Natural killer cell treated with Interleukin-12 subunit alpha and Interleukin-12 subunit beta and Interleukin-15 and Interleukin-18, amount 100 ng/mL, for 72 hours (primary cell): ENCODE measurements around the gene ZDHHC5. TPM values are rescaled to one million over a fixed set of nuclear protein-coding genes. Genes with fewer than 3 reads are reported as not detected.
"Not testable (repeated sequence)": the region's sequence is repeated elsewhere in the genome, so short reads cannot be mapped to it uniquely, and the experiment has no call there.

Experiments
- ATAC-seq, 2 donors: fragments of 150-1000 bp; cut with Tn5 transposase in 1 of 2; sonication (Bioruptor Pico), chemical (Tn5 transposase) in 1 of 2; 2 replicates each; pipeline ENCODE4 v1.10.0; 2021
- DNase-seq: peaks from one replicate; pipeline ENCODE4 v3.0.0; 2022; ENCODE audit warnings: low spot score
- H3K27ac Mint-ChIP-seq, 2 donors: 1 replicate in 1 of 2; 2 replicates in 1 of 2; pipeline ENCODE4 v1.8.0; 2022; ENCODE audit warnings: mixed read lengths in 2 of 2, mild to moderate bottlenecking in 1 of 2, moderate library complexity in 1 of 2
- H3K27me3 Mint-ChIP-seq, 2 donors: 1 replicate in 1 of 2; 2 replicates in 1 of 2; pipeline ENCODE4 v1.8.0; 2022; ENCODE audit warnings: mixed read lengths in 2 of 2
- H3K36me3 Mint-ChIP-seq: one replicate; pipeline ENCODE4 v1.8.0; 2022; ENCODE audit warnings: mixed read lengths
- H3K4me1 Mint-ChIP-seq, 2 donors: 1 replicate in 1 of 2; 2 replicates in 1 of 2; pipeline ENCODE4 v1.8.0; 2022; ENCODE audit warnings: low read depth in 2 of 2, mixed read lengths in 2 of 2, mild to moderate bottlenecking in 1 of 2
- H3K4me3 Mint-ChIP-seq: one replicate; pipeline ENCODE4 v1.8.0; 2022; ENCODE audit warnings: mixed read lengths
- H3K9me3 Mint-ChIP-seq: 2 replicates; pipeline ENCODE4 v1.8.0; 2022; ENCODE audit warnings: mixed read lengths
- total RNA-seq, 2 donors: library from RNA; stranded (reverse); gene quantifications; one replicate each; pipeline ENCODE4 v1.2.3, GENCODE V29; 2022

Gene ZDHHC5
- total RNA-seq, 2 donors from 2014 or later = 66.2 to 91.9 TPM

DNA sequence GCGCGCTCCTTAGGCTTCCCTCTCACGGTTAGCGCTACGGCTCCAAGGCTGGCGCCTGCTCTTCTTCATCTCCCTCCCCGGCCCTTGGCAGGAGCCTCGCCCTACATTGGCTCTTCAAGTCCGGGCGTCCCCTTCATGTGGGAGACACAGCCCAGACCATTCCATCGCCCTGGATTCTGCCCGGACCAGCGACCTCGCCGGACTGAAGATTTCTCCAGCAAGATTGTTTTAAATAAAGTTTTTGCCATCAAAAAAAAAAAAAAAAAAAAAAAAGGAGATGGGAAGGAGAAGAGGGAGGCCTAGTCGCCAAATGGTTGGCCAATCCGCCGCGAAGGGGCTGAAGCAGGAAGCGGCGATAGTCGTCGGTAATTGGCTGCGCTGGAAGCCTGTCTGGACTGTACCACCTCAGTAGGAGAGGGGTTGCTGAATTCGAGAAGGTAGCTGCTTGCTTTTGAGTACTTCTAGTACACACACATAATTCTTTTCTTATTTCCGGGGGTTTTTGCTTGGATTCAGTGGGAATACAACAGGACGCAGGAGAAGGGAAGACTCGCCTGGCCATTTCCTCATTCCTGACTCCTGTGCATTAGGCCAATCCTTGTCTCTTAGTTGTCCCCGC lies 688 bp upstream of the ZDHHC5 start:
- DNase-seq (peak; percentile 98), ATAC-seq (peak; percentile 83 to 87)
- H3K9me3 Mint-ChIP-seq = no peaks in the 10 kb centered on the region
- peak overlapping the region; percentile 99 for H3K27ac Mint-ChIP-seq
- H3K4me1 Mint-ChIP-seq = peaks cover 39 to 41% of the 10 kb centered on the region in 2 donors
- H3K36me3 Mint-ChIP-seq = peaks cover 20% of the 10 kb centered on the region
- H3K27me3 Mint-ChIP-seq = no peaks in the 10 kb centered on the region
- H3K4me3 Mint-ChIP-seq = peak overlapping the region; percentile 97

DNA sequence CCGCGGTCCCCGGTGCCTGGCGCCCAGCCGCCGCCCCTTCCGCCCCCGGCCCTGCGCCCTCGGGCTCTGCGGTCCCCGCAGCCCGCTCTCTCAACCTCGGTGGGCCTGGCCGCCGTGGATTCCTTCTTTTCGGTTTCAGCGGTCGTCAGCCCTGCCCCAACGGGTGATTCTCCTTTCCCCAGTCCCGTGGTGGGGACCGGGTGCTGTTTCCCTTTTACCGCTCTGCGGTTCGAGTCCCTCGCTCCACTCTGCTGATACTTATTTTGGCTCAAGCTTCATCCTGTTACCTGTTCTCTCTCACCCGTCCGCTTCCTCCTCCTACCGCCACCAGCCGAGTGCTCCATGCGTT lies 494 bp downstream of the ZDHHC5 start:
- peaks cover 42 to 43% of the 10 kb centered on the region in 2 donors for H3K4me1 Mint-ChIP-seq
- H3K36me3 Mint-ChIP-seq = peaks cover 23% of the 10 kb centered on the region
- peak; percentile 2 to 22 for ATAC-seq

DNA sequence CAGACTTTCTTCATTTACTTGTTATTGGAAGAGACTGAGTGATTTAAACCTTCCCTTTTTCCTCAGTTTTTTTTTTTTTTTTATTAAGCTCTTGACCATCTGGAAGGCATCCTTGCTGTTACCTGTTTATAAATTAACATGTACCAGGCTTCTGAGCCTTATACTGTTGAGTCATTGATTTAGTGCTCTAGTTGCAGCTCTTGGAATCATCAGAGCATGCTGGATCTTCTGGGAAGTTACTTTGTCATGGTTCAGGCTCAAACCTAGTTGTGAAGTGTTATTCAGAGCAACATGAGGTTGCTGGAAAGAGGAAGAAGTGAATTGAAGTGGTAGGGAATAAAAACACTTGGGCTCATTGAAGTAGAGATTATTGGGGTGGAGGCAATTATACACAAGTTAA lies 6.3 kb downstream of the ZDHHC5 start:
- Mint-ChIP-seq H3K27me3 (no peaks in the 10 kb centered on the region), H3K4me1 (peaks cover 43 to 45% of the 10 kb centered on the region in 2 donors), H3K4me3 (no peak overlapping the region), H3K36me3 (peaks cover 20% of the 10 kb centered on the region), H3K9me3 (no peaks in the 10 kb centered on the region), H3K27ac (peak overlapping the region in 1 of 2 donors; percentile 8)
- ATAC-seq (no peak), DNase-seq (no peak)

More for the DNA sequence above, 494 bp downstream of the ZDHHC5 start:
- no peaks in the 10 kb centered on the region for H3K27me3 Mint-ChIP-seq
- H3K9me3 Mint-ChIP-seq = no peaks in the 10 kb centered on the region
- peak overlapping the region; percentile 97 for H3K4me3 Mint-ChIP-seq
- peak overlapping the region; percentile 99 for H3K27ac Mint-ChIP-seq
- no peak for DNase-seq

DNA sequence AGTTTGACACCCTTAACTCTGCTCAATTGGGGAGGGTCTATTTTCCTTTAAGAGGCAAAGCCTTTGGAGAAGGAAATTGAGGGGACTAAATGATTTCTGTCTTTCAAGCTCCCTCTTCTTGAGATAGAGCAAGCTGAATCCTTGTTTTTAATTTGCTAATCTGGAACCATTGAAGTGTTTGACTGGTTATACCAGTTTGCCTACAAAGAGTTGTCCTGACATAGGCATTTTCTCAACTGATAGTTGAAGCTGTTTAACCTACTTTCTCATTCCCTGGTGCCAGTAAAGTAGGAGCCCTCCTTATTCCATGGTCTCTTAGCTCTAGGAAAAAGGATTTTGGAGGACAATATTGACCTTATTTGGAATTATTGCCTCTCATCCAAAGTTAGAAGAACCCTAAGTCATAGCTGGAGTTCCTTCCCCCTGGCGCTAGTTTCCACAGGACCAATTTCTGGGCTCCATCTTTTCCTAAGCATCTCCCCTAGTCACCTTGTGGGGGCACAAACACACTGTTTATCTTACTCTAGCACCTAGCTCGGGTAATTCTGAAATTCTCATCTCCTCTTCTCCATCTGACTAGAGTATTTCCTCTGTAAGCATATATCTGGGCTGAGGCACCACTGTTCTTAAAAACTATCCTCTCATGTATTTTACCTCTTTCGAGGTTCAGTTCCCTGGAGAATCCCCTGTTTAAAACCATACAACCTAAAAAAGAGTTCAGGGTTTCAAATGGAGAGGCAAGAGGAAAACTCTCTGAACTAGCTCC lies 7.4 kb downstream of the ZDHHC5 start:
- Mint-ChIP-seq H3K27me3 (no peaks in the 10 kb centered on the region), H3K4me1 (peaks cover 36% of the 10 kb centered on the region in 2 donors), H3K4me3 (no peak overlapping the region), H3K9me3 (no peaks in the 10 kb centered on the region), H3K27ac (peak overlapping the region in 1 of 2 donors; percentile 35), H3K36me3 (peaks cover 20% of the 10 kb centered on the region)
- no peak for DNase-seq
- no peak for ATAC-seq

DNA sequence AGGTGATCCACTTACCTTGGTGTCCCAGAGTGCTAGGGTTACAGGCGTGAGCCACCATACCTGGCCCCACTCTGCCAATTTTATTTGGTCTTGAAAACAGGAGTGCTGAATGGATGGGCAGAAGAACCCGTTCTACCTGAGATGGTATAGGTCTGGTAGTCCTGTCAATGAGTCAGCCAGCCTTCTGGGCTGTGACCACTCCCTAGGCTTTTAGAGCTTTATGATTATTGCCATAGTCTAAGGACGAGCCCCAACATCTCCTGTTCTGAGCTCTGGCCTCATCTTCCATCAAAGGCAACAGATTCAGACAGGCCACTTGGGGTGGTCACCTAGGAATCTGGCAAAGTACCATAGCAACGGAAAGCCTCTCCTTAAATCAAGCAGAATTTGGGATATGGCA lies 11.5 kb downstream of the ZDHHC5 start:
- DNase-seq = no peak
- H3K4me1 Mint-ChIP-seq = peaks cover 33 to 38% of the 10 kb centered on the region in 2 donors
- no peaks in the 10 kb centered on the region for H3K9me3 Mint-ChIP-seq
- ATAC-seq = no peak
- H3K36me3 Mint-ChIP-seq = peaks cover 20% of the 10 kb centered on the region
- H3K4me3 Mint-ChIP-seq = no peak overlapping the region
- H3K27me3 Mint-ChIP-seq = no peaks in the 10 kb centered on the region
- H3K27ac Mint-ChIP-seq = no peak overlapping the region

DNA sequence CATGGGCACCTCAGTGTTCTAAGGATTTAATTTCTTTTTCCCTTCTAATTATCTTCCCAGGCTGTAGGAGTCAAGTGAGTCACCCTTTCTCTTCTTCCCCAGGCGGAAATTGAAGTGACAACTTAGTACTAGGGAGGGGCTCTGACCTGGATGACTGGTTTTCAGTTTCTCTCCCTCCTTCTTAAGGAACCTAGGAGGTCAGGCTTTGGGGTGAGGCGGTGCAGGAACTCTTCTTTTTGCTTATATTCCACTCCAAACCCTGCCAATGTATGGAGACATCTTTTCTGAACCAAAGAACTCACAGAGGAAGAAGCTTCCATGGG lies 12.6 kb downstream of the ZDHHC5 start:
- Mint-ChIP-seq H3K27ac (peak overlapping the region in 1 of 2 donors; percentile 37), H3K36me3 (peaks cover 20% of the 10 kb centered on the region), H3K9me3 (no peaks in the 10 kb centered on the region), H3K4me3 (no peak overlapping the region), H3K27me3 (no peaks in the 10 kb centered on the region), H3K4me1 (peaks cover 31 to 32% of the 10 kb centered on the region in 2 donors)
- ATAC-seq (no peak), DNase-seq (no peak)

DNA sequence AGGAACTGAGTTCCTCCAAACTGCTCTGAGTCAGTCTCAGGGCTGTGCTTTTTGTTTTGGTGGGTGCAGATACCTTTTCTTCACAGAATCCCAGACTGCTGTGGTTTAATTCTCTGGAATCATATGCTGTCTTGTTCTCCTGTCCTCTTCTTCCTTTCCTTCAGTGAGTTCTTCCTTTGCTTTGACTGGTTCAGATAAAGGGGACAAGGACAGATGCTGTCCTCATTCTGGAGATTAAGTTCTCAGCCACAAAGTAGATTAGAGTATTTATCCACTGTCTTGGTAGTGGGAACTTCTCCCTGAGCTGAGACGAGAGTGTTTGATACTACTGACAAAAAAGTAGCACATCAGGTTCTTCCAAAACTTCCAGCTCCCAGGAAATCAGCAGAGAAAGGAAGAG lies 13.3 kb downstream of the ZDHHC5 start:
- H3K36me3 Mint-ChIP-seq = peaks cover 20% of the 10 kb centered on the region

DNA sequence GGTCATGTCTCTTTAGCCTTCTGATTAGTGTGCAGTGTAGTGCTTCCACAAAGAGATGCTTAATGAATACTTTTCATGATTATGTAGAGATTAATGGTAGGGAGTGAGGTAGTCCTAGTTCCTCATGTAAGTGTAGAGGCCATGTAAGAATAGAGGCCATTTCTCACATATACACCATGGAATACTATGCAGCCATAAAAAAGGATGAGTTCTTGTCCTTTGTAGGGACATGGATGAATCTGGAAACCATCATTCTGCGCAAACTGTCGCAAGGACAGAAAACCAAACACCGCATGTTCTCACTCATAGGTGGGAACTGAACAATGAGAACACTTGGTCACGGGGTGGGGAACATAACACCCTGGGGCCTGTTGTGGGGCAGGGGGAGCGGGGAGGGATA lies 22.6 kb downstream of the ZDHHC5 start:
- not testable (repeated sequence) for ATAC-seq, H3K27ac Mint-ChIP-seq, H3K4me3 Mint-ChIP-seq, H3K9me3 Mint-ChIP-seq, DNase-seq, H3K27me3 Mint-ChIP-seq
- Mint-ChIP-seq H3K4me1 (peaks cover 0 to 14% of the 10 kb centered on the region in 2 donors), H3K36me3 (peaks cover 31% of the 10 kb centered on the region)

More for the DNA sequence above, 13.3 kb downstream of the ZDHHC5 start:
- no peak for ATAC-seq
- DNase-seq = no peak
- peak overlapping the region in 1 of 2 donors; percentile 37 for H3K27ac Mint-ChIP-seq
- H3K9me3 Mint-ChIP-seq = no peaks in the 10 kb centered on the region
- H3K27me3 Mint-ChIP-seq = no peaks in the 10 kb centered on the region
- H3K4me3 Mint-ChIP-seq = no peak overlapping the region
- peaks cover 26 to 27% of the 10 kb centered on the region in 2 donors for H3K4me1 Mint-ChIP-seq

DNA sequence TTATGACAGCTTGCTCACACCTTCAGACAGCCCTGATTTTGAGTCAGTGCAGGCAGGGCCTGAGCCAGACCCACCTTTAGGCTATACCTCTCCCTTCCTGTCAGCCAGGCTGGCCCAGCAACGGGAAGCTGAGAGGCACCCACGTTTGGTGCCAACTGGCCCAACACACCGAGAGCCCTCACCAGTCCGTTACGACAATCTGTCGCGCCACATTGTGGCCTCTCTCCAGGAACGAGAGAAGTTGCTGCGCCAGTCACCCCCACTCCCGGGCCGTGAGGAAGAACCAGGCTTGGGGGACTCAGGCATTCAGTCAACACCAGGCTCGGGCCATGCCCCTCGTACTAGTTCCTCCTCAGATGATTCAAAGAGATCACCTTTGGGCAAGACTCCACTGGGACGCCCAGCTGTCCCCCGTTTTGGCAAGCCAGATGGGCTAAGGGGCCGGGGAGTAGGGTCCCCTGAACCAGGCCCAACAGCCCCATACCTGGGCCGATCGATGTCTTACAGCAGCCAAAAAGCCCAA lies 31.0 kb downstream of the ZDHHC5 start:
- H3K4me1 Mint-ChIP-seq = no peaks in the 10 kb centered on the region
- H3K9me3 Mint-ChIP-seq = no peaks in the 10 kb centered on the region
- ATAC-seq = no peak
- no peak overlapping the region for H3K4me3 Mint-ChIP-seq
- H3K27me3 Mint-ChIP-seq = no peaks in the 10 kb centered on the region
- H3K36me3 Mint-ChIP-seq = peaks cover 29% of the 10 kb centered on the region
- no peak overlapping the region for H3K27ac Mint-ChIP-seq
- no peak for DNase-seq

DNA sequence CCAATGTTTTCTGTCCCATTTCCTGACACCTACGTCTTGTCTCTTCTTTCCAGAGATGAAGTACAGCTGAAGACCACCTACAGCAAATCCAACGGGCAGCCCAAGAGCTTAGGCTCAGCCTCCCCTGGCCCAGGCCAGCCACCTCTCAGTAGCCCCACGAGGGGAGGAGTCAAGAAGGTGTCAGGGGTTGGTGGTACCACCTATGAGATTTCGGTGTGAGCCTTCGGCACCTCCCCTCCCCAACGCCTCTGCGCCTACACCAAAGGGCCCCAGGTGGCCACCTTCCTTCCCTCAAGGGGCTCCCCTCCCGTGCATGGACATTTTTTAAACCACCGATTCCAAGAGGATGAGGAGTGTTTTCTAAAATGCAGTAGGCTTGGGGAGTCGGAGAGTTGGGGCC lies 31.9 kb downstream of the ZDHHC5 start:
- Mint-ChIP-seq H3K27ac (no peak overlapping the region), H3K4me3 (no peak overlapping the region), H3K27me3 (no peaks in the 10 kb centered on the region), H3K9me3 (no peaks in the 10 kb centered on the region), H3K4me1 (no peaks in the 10 kb centered on the region), H3K36me3 (peaks cover 38% of the 10 kb centered on the region)
- no peak for ATAC-seq
- DNase-seq = no peak

DNA sequence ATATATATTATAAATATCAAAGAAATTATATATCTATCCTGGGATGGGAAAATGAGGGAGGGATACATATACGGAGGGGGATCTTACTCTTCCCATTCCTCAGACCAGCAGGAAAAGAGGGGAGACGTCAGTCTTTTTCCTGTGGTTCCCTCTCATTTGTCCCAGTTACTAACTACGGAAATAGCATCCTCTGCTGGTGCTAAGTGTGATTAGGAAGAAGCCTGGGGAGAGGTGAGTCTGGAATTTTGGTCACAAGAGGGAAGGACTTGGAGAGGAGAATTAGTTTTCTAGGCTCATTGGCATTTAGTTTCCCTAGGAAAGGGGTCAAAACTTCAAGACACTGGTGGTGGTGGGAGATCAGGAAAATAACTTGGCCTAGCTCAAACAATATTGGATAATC lies 32.5 kb downstream of the ZDHHC5 start:
- H3K27me3 Mint-ChIP-seq = no peaks in the 10 kb centered on the region
- H3K4me3 Mint-ChIP-seq = no peak overlapping the region
- DNase-seq = no peak
- no peaks in the 10 kb centered on the region for H3K4me1 Mint-ChIP-seq
- H3K27ac Mint-ChIP-seq = no peak overlapping the region
- H3K9me3 Mint-ChIP-seq = no peaks in the 10 kb centered on the region
- peaks cover 41% of the 10 kb centered on the region for H3K36me3 Mint-ChIP-seq
- ATAC-seq = no peak

DNA sequence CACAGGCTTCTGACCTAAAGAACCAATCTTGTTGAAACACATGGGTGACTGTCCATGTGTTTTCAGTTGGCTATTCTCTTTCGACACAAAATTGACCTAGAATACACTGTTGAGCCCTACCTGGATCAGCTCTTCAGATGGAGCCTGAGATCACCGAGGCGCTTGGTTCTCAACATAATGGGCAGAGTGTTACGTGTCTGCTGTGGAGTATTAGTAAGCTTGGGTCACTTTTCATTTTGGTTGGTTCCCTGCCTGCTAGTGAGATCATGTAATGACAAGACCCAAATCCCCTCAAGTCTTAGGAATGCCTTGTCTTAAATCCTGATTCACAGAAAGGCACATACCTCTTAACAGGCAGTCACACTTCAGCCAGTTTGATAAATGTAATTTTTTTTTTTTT lies 35.4 kb downstream of the ZDHHC5 start:
- Mint-ChIP-seq H3K9me3 (no peaks in the 10 kb centered on the region), H3K4me1 (peaks cover 0 to 3% of the 10 kb centered on the region in 2 donors), H3K27me3 (no peaks in the 10 kb centered on the region), H3K36me3 (peaks cover 28% of the 10 kb centered on the region), H3K4me3 (no peak overlapping the region), H3K27ac (no peak overlapping the region)
- DNase-seq (no peak), ATAC-seq (no peak)

DNA sequence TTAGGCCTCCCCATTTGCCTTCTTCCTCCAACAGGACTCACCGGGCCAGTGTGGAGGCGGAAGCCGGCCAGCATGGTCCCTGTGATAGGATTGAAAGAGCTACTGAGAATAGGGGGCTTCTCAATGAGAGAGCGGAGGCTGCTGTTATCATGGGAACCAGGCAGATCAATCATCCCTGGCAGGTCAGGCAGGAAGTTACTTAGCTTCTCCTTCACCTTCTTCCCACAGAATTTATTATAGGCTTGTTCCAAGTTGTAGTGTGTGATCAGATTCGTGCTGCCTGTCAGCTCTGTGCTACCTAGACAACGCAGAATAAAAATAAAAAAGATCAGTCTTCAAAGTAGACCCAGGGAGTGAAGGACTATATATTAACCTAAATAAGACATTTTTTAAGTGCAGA lies 37.0 kb downstream of the ZDHHC5 start:
- H3K36me3 Mint-ChIP-seq = peaks cover 18% of the 10 kb centered on the region
- H3K4me1 Mint-ChIP-seq = peaks cover 7 to 9% of the 10 kb centered on the region in 2 donors
- DNase-seq (no peak), ATAC-seq (no peak)
- H3K9me3 Mint-ChIP-seq = no peaks in the 10 kb centered on the region
- no peak overlapping the region for H3K4me3 Mint-ChIP-seq
- peak overlapping the region in 1 of 2 donors; percentile 1 for H3K27ac Mint-ChIP-seq
- no peaks in the 10 kb centered on the region for H3K27me3 Mint-ChIP-seq

DNA sequence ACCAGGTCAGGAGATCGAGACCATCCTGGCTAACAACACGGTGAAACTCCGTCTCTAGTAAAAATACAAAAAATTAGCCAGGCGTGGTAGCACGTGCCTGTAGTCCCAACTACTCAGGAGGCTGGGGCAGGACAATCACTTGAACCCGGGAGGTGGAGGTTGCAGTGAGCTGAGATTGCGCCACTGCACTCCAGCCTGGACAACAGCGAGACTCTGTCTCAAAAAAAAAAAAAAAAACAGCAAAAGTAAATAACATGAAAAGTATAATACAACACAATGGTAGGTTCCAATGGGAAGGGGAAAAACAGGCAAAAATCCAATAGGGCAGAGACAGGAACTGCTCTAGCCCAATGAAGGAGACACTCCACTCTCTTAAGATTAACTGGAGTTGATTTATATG lies 37.5 kb downstream of the ZDHHC5 start:
- peaks cover 12% of the 10 kb centered on the region in 2 donors for H3K4me1 Mint-ChIP-seq
- not testable (repeated sequence) for H3K27ac Mint-ChIP-seq, H3K4me3 Mint-ChIP-seq, DNase-seq, H3K9me3 Mint-ChIP-seq, ATAC-seq, H3K27me3 Mint-ChIP-seq
- peaks cover 14% of the 10 kb centered on the region for H3K36me3 Mint-ChIP-seq
